SHP77 treated with DMSO at 0.1 percent for 48 hours (cell line): ENCODE results near the gene GNL1.
A peak's percentile ranks its signal among the peaks of the same experiment; 100 is the strongest.
"Not testable (repeated sequence)": the region's sequence is repeated elsewhere in the genome, so short reads cannot be mapped to it uniquely, and the experiment has no call there.

Experiments
- DNase-seq: peaks from one replicate; lab custom pipeline; 2025; lab: John Stamatoyannopoulos, UW

GNL1 gene

GRCh38 chr6:30556066-30556905 is at the start of gene GNL1:
Gene GNL1 (minus strand): TSS chr6:30556489. CDS start chr6:30556203, 286 bp downstream.
- DNase-seq = peak; percentile 75

- DNase-seq = no peak
These were observed 47.7 kb upstream of the GNL1 start for GRCh38 chr6:30603961-30604360.

DNA sequence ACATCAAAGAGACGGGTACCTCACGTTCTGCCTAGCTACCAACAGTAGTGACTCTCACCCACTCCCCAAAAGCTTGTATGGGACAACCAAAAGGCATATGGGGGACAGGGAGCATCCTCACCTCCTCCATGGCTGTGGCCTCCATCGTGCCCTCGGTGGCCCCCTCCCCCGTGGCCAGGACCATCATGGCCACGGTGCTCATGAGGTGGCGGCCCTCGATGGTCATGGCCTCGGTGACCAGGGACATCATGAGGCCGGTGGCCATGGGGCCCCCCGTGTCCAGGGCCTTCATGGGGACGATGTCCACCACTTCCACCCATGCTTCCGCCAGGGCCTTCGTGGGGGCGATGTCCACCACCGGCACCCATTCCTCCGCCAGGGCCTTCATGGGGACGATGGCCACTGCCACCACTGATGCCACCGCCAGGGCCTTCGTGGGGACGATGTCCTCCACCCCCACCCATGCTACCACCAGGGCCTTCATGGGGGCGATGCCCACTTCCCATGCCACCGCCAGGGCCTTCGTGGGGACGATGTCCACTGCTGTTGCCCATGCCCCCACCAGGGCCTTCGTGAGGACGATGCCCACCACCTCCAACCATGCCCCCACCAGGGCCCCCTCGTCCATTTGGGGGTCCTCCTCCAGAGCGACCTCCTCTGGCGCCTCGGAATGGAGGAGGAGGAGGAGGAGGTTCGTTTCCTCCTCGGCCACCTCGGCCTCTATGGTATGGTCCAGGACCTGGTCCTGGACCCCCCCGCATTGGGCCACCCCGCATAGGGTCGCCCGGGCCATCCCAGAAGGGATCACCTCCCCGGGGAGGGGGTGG is 45.7 kb upstream of the GNL1 start:
- DNase-seq = no peak

GRCh38 chr6:30601436-30601814 is 45.1 kb upstream of the GNL1 start:
- DNase-seq = no peak

GRCh38 chr6:30600451-30600961 is 44.2 kb upstream of the GNL1 start:
- DNase-seq = no peak

DNA sequence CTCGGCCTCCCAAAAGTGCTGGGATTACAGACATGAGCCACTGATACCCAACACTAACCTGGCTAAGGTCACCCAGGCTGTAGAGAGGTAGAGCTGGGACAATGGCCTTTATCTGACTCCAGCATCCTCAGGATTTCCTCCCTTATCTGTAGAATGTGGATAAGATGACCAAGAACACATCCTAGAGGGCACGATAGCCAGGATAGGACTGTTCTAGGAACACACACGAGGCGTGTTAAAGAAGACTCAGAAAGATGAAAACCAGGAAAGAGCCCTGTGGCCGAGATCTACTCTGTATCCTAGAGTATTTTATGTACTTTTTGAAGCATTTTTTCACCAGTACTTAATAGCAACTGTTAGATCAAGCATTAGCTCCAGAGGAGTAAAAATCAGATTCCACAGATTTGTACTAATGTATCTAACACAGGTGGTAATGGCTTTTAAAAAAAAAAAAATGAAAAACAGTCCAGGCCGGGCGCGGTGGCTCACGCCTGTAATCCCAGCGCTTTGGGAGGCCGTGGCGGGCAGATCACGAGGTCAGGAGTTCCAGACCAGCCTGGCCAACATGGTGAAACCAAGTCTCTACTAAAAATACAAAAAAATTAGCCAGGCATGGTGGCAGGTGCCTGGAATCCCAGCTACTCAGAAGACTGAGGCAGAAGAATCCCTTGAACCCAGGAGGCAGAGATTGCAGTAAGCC is 43.5 kb upstream of the GNL1 start:
- DNase-seq = no peak

DNA sequence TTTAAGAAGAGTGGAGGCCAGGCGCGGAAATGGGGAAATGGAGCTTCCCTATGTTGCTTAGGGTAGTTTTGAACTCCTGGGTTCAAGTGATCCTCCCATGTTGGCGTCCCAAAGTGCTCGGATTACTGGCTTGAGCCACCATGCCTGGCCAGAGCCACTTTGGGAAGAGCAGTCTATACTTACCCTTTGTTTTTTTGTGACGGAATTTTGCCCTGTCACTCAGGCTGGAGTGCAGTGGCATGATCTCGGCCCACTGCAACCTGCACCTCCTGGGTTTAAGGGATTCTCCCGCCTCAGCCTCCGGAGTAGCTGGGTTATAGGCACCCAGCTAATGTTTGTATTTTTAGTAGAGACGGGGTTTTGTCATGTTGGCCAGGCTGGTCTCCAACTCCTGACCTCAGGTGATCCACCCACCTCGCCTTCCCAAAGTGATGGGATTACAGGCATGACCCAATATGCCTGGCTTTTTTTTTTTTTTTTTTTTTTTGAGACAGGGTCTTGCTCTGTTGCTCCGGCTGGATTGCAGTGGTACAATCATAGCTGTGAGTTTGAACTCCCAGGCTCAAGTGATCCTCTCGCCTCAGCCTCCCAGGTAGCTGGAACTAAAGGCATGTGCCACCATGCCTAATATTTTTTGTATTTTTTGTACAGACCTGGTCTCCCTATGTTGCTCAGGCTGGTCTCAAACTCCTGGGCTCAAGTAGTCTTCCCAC is 42.8 kb upstream of the GNL1 start:
- no peak for DNase-seq

GRCh38 chr6:30597315-30598144 is 41.2 kb upstream of the GNL1 start:
- not testable (repeated sequence) for DNase-seq

DNA sequence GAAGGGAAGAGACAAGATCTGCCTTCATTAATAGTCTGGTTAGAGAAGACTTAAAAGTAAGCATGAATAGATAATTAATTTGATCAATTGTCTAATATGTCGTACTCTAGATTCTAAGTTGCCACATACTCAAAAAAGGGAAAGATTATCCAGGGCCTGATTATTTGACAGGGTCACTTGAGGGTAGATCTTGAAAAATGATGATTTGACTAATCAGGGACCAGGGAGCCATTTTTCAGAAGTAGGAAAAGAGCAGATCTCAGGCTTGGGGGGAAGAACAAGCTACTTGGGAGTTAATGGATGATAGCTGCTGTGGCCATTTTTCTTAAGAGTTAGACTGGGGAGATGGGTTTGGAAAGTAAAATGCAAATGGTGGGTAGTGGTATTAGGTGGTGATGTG is 36.0 kb upstream of the GNL1 start:
- DNase-seq = no peak

DNA sequence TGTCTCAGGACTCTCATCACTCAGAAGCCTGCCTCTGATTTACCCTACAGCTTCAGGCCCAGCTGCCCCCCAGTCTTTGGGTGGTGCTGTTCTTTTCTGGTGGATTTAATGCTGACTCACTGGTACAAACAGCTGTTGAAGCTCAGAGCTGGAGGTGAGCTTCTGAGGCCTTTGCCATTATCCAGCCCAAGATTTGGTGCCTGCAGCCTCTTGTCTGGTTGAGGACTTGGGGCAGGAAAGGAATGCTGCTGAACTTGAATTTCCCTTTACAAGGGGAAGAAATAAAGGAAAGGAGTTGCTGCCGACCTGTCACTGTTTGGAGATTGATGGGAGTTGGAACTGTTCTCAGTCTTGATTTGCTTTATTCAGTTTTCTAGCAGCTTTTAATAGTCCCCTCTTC is 34.7 kb upstream of the GNL1 start:
- no peak for DNase-seq

DNA sequence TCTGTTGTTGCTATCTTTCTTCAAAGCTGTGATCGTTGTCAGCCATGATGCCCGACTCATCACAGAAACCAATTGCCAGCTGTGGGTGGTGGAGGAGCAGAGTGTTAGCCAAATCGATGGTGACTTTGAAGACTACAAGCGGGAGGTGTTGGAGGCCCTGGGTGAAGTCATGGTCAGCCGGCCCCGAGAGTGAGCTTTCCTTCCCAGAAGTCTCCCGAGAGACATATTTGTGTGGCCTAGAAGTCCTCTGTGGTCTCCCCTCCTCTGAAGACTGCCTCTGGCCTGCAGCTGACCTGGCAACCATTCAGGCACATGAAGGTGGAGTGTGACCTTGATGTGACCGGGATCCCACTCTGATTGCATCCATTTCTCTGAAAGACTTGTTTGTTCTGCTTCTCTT is 34.2 kb upstream of the GNL1 start:
- no peak for DNase-seq

DNA sequence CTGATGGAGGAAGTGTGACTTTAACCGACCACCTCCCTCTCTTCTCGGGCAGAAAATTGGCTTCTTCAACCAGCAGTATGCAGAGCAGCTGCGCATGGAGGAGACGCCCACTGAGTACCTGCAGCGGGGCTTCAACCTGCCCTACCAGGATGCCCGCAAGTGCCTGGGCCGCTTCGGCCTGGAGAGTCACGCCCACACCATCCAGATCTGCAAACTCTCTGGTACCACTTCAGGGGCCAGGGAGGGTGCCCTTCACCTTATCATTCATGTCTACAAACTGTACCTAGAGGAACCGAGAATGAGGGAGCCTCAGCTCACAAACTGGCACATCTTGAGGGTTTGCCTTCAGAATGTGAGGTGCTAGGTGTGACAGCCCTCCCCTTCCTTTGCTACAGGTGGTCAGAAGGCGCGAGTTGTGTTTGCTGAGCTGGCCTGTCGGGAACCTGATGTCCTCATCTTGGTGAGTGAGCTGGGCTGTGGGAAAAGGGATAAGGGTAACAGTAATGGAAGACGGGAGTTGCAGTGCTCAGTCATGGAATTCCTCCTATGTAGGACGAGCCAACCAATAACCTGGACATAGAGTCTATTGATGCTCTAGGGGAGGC is 33.6 kb upstream of the GNL1 start:
- DNase-seq = no peak

DNA sequence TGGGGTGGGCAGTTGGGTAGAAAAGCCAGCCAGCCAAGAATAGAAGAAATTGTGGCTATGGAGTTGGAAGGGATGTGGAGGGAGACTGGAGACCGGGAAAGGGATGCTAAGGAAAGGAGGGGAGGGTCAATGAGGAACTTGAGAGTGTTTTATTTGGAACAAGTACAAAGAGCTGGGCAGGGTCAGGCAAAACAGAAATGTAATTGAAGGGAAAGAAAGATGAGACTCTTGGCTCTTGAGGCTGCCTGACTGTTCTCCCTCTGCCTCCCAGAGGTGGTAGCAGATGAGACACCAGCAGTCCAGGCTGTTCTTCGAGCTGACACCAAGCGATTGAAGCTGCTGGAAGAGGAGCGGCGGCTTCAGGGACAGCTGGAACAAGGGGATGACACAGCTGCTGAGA is 27.6 kb upstream of the GNL1 start:
- DNase-seq = no peak

DNA sequence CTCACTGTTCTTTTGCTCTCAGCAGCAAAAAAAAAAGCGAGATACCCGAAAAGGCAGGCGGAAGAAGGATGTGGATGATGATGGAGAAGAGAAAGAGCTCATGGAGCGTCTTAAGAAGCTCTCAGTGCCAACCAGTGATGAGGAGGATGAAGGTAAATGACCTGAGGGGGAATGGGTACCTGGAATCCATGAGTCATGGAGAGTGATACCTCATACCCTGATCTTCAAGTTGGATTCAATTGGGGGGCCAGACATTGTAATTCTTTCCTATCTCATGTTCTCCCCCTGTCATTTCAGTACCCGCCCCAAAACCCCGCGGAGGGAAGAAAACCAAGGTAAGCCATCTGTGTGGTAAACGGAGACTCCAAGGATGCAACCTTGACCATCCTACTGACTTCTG is 21.8 kb upstream of the GNL1 start:
- no peak for DNase-seq

DNA sequence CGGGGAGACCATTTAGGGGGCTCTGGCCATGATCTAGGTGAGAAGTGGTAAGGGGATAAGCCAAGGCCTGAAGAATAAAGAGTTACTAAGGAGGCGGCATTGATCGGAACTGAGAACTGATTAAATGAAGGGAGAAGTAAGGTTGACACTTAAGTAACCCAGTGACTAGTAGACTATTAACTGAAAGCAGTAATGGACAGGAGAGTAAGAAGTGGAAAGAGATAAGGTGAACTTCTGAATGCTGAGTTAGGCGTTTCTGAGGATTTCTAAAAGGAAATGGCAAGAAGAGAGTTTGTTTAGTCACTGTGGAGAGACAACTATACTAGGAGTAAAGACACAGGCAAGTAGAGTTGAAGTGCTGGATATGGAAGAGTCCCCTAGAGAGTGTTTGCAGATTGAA is 16.8 kb upstream of the GNL1 start:
- no peak for DNase-seq

DNA sequence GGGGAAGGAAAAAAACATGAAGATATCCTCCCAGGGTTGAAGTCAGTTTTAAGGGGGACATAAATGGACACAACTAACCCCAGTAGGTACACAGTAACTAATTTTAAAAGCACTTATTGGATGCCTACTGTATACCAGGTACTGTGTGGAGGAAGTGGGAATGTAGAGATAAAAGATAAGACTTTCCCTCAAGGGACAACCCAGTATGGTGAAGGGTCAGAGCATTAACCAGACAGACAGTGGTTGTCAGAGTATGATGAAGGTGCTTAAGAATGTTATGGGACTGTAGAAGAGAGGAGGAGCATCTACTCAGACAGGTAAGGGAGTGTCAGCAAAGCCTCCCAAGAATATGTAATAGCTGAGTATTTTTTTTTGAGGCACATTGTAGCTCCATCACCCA is 15.9 kb upstream of the GNL1 start:
- DNase-seq = no peak

DNA sequence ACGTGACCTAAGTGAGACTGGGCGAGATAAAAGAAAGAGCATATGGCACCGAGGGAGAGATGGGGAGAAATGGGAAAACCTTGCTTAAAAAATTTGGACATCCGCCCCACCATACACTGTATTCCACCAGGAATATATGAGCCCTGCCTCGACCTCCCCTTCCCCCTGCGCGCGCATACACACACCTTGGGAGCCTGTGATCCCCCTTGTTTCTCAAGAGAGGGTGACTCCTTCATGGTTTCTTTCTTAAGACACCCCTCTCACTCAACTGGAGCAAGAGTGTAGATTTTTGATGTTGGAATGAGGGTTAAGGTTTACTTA is 15.4 kb upstream of the GNL1 start:
- no peak for DNase-seq

DNA sequence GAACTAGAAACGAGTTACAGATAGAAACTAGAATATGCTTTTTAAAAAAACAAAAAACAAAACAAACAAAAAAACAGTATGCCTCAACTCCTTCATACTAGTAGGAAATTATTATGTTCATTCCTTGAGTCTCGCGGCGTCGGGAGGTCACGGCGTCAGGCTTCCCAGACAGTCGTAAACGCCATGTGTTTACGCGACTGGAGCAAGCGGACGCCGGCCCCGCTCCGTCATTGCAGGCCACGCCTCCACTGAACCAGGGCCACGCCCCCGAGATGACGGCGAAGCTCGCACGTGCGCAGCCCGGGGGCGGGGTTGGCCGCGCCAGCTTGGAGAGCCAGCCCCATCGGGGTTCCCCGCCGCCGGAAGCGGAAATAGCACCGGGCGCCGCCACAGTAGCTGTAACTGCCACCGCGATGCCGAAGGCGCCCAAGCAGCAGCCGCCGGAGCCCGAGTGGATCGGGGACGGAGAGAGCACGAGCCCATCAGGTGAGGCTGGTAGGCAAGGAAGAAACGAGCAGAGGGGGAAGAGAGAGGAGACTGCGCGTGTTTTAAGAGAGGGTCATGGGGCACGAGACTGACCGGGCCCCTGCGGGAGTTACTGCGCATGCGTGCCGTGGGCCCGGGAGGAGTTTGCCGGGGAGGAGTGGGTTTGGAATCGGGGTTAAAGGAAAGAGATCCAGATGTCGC is 14.9 kb upstream of the GNL1 start, which contains the start of gene ABCF1:
ABCF1 (plus strand) TSS at position 368 of the 687 bp plus-strand sequence; CDS start at position 414, 46 bp downstream.
- peak; percentile 87 for DNase-seq

GRCh38 chr6:30570740-30571074 is 14.4 kb upstream of the GNL1 start:
- no peak for DNase-seq

- no peak for DNase-seq
These were observed 14.0 kb upstream of the GNL1 start for GRCh38 chr6:30570263-30570662.
